ENCODE data around the gene PARD3.

GRCh38 chr10:34423673-34424625, 391.1 kb downstream of the PARD3 start:
- no peak for TF ChIP-seq EZH2 (IDR thresholded peaks at IDR 0.05; ENCODE audit: low read length, missing control alignments)
- TF ChIP-seq, protein P1, sequence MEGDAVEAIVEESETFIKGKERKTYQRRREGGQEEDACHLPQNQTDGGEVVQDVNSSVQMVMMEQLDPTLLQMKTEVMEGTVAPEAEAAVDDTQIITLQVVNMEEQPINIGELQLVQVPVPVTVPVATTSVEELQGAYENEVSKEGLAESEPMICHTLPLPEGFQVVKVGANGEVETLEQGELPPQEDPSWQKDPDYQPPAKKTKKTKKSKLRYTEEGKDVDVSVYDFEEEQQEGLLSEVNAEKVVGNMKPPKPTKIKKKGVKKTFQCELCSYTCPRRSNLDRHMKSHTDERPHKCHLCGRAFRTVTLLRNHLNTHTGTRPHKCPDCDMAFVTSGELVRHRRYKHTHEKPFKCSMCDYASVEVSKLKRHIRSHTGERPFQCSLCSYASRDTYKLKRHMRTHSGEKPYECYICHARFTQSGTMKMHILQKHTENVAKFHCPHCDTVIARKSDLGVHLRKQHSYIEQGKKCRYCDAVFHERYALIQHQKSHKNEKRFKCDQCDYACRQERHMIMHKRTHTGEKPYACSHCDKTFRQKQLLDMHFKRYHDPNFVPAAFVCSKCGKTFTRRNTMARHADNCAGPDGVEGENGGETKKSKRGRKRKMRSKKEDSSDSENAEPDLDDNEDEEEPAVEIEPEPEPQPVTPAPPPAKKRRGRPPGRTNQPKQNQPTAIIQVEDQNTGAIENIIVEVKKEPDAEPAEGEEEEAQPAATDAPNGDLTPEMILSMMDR (conservative IDR thresholded peaks at IDR 0.05 in 1 of 2, IDR thresholded peaks at IDR 0.05 in 1 of 2; ENCODE audit: low read depth in 1 of 2, low read length in 2 of 2): no peak

Data from fibroblast of lung (primary cell).